ENCODE results near the gene TARBP1.
A peak's percentile ranks its signal among the peaks of the same experiment; 100 is the strongest.
"Not testable (repeated sequence)": the region's sequence is repeated elsewhere in the genome, so short reads cannot be mapped to it uniquely, and the experiment has no call there.

The TARBP1 gene, protein sequence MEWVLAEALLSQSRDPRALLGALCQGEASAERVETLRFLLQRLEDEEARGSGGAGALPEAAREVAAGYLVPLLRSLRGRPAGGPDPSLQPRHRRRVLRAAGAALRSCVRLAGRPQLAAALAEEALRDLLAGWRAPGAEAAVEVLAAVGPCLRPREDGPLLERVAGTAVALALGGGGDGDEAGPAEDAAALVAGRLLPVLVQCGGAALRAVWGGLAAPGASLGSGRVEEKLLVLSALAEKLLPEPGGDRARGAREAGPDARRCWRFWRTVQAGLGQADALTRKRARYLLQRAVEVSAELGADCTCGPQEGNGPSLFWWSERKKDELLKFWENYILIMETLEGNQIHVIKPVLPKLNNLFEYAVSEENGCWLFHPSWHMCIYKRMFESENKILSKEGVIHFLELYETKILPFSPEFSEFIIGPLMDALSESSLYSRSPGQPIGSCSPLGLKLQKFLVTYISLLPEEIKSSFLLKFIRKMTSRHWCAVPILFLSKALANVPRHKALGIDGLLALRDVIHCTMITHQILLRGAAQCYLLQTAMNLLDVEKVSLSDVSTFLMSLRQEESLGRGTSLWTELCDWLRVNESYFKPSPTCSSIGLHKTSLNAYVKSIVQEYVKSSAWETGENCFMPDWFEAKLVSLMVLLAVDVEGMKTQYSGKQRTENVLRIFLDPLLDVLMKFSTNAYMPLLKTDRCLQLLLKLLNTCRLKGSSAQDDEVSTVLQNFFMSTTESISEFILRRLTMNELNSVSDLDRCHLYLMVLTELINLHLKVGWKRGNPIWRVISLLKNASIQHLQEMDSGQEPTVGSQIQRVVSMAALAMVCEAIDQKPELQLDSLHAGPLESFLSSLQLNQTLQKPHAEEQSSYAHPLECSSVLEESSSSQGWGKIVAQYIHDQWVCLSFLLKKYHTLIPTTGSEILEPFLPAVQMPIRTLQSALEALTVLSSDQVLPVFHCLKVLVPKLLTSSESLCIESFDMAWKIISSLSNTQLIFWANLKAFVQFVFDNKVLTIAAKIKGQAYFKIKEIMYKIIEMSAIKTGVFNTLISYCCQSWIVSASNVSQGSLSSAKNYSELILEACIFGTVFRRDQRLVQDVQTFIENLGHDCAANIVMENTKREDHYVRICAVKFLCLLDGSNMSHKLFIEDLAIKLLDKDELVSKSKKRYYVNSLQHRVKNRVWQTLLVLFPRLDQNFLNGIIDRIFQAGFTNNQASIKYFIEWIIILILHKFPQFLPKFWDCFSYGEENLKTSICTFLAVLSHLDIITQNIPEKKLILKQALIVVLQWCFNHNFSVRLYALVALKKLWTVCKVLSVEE (N-terminal part only)

DNA sequence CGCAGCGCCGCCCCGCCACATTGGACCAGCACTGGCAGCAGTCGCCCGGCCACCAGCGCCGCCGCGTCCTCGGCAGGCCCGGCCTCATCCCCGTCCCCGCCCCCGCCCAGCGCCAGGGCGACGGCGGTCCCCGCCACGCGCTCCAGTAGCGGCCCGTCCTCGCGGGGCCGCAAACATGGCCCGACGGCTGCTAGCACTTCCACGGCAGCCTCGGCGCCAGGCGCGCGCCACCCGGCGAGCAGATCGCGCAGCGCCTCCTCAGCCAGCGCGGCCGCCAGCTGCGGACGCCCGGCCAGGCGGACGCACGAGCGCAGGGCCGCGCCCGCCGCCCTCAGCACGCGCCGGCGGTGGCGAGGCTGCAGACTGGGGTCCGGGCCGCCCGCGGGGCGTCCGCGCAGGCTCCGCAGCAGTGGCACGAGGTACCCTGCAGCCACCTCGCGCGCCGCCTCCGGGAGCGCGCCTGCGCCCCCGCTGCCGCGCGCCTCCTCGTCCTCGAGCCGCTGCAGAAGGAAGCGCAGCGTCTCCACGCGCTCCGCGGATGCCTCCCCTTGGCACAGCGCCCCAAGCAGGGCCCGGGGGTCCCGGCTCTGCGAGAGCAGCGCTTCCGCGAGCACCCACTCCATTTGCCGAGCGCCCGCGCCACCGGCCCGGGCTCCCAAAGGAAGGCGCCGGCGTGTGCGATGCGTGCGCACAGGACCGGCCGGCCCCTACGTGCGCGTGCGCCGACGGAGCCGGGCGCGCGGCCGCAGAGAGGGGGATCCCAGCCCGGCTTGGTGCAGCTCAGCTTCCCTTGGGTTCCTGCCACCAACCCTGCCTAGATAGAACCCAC lies at the start of gene TARBP1:
TSS of gene TARBP1 (minus strand) at position 699 of the 829 bp plus-strand sequence. CDS start at position 623, 76 bp downstream.
- DNase-seq: peak; percentile 59

DNA sequence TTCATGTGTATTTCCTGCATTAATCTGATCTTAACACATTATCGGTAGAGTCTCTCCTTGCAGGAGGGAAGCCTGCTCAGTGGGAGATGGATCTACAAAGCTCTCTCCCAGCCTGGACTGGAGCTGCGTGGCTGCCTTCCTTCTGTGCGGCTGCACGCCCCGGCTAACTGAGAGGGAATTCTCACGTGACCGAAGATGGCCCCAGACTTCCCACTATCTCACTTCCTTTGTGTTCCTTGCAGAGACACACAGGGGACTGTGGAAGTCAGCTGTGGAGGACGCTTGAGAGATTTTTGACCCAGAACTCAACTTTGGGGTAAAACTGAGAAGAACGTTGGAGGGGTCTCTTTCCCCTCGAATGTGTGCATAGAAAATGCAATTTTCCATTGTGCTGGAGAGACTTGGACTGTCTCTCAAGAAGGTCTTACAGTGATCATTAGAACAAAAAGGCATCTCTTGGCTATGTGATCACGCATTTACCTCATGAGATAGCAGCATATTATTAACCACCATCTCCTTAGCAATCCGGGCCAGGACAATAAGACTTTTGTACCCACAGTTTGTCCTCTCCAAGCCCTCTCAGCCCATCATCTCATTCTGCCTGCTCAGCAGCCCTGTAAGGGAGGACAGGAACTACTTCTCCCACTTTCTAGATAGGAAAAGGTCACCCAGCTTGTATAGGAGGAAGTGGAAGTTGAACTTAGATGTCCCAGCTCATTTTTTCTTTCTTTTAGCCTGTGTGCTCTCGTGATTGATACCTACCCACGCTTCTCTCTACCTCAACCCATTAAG lies 49.3 kb upstream of the TARBP1 start:
- DNase-seq: no peak

DNA sequence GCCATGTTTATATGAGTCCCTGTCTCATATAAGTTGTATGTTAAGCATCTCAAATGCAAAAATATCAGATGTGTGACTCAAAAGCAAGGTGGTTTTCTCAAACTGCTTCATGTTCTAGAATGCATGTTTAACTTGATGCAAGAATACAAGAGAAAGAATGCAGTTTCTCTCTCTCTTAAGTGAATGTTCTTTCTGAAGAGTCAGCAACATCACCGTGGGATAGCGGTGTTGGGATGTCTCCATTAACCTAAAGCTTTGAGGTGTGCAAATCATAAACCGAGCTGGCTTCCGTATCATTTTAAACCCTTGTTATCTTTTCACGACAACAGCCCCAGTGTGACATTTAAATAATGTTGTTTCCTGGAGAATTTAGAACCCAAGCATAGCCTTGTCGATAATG lies 48.4 kb upstream of the TARBP1 start:
- no peak for DNase-seq

DNA sequence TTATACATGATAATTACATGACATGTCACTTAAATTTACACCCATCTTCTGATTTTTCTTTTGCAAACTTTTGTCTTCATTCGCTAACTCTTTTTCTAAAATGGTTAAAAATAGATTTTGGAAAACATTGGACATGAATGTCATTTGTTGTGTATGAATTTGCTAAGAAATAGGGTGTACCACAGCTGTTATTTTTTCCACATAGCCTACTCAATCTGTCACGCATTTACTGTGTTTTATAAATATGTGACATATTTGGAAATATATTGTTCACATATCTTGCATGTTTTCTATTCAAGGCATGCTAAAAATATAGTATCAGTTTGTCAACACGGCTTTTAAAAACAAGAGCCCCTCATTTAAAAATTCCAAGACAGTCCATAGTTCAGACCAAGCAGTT lies 47.9 kb upstream of the TARBP1 start:
- no peak for DNase-seq

DNA sequence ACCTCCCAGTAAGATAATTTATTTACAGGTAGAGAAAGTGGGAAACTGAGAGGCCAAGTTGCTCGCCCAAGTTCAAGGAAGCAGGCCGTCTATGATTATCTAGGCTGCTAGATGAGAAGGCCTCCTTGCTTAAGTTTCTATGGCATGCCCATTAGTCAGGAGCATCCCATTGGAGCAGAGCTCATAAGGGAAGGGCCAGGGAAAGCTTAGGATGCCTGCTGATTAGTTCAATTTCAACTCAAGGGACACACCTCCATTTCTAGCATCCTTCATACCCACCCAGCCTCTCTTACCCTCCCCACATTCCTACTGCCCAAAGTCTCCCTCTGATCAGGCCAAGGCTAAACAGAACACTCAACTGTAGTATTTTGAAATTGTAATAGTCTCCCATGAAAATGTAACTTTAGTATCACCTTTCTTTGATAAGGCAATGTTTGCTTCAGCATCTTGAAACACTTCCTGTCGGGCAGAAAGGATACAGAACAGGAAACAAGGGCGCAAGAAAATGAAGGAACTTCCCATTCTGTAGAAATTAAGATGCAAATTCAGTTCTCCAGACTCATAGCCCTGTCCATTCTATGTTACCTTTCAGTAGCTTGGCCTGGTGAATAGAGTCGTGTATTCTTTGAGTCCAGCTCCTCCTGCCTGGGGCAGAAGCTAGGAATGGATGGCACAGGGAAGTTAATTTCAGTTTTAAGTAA lies 46.3 kb upstream of the TARBP1 start:
- DNase-seq: no peak

DNA sequence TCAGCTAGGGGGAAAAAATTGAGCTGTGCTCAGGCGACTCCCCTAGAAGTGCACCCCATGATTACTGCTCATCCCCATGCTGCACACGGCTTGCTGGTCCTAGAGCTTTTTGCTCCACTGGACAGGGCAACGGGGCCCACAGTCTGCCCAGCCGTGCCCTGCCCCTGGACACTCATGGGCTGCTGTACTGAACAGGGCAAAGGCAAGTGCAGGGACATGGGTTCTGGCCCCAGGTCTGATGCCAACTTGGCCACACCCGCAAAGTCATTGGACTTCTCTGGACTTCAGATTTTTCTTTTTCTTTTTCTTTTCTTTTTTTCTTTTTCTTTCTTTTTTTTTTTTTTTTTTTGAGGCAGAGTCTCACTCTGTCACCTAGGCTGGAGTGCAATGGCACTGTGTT lies 42.9 kb upstream of the TARBP1 start:
- DNase-seq: no peak

DNA sequence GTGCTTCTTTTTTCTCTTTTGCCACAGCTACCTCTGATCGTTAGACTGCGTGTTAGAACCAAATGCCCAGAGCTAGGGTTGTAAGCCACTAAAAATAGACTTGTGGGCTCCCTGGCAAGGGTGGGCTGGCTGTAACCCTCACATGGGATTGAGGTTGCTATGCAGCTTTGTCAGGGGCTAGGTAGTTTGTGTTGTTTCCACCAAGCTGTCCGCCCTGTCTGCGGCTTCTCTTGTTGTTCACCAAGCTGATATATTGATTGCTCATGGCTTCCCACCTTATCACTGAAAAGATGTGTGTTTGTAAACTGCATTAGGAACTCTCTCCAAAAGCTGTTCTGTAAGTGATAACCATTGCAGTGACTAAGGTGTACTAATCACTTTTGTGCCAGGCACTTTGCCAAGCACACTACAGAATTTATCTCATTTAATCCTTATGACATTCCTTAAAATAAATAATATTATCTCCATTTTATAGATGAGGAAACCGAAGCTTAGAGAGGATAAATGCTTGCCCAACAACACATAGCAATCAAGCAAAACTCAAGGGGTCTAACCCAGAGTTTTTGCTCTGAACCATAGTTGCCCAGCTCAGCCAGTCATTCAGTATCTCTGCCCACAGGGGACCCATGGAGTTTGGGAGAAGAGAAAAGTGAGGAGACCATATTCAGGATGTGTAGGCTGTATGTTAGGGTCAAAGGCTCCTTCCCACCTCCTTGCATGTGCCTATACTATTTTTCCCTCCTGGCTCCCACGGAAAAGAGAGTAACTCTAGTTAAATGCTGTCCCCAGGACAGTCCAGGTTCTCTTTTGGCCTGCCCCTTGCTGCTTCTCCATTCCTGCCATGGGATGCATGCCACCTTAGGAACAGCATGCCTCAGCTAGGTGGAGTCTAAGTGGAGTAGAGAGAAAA lies 42.2 kb upstream of the TARBP1 start:
- DNase-seq: no peak

DNA sequence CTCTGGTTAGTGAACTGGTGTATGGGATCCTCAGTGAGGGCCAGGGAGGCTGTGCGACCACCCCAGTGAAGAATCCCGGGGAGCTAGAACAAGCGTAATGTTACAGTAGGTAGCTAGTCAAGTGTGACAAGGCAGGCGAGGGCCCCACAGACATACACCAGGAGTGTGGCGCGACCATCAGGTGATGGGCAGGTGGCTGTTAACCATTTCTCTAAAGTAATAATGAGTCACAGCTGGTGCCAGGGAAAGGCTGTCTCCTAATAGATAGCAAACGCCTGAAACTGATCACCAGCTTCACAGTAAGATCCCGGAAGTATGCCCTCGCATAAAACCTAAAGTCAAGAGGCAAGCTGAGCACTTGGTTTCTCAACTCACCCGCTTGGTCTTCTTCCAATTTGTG lies 40.5 kb upstream of the TARBP1 start:
- DNase-seq: no peak

DNA sequence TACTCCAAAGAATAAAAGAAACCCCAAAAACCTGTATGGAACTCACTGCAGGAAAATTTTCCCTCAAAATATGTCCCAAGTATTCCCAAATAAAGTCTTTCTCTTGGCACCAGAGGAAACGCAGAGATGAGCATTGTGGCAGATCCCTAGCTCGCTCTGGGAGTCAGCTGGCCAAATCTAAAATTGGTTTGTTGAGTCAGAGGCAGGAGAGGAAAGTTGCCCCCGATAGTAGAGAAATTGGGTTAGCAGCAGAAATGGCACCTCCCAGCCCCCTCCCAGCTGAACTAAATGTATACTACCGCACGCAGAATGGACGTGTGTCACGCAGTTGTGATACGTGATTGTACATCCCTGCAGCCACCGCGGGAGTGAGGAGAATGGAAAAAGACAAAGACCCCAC lies 39.9 kb upstream of the TARBP1 start:
- DNase-seq: no peak

DNA sequence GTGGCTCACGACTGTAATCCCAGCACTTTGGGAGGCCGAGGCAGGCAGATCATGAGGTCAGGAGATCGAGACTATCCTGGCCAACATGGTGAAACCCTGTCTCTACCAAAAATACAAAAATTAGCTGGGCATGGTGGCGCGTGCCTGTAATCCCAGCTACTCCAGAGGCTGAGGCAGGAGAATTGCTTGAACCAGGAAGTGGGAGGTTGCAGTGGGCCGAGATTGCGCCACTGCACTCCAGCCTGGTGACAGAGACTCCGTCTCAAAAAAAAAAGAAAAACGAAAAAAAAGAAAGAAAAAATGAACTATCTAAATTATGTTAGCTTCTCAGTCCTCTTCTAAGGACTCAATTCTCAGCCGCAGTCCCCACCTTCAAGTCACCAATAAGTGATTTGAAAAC lies 39.1 kb upstream of the TARBP1 start:
- DNase-seq: not testable (repeated sequence)

DNA sequence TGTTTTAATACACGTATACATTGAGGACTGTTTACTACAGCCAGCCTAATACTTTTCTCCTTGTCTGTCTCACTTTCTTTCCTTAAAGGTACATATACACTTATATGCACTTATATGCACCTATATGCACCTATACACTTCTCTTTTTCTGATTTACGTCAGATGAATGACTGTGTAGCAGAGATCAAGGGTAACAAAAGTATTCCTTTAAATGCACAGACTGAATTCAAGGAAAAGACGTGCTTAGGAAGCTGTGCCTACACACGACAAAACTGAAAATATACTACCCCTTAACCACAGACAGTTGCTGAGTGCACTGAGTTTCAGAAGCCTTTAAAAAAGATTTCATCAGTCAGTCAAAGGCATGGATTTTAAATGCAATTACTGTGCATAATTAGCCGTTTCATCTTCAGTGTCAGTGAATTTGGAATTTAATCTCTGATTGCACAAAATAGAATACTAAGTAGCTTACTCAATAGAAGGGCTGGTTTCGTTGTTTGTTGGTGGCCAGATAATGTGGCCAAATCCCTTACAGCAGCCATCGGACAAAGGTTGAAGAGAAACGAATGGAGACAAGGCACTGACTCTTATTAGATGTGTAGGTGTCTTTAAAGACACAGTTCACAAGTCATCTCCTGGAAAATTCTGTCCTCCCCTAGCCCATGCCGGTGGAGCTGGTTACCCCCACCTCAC lies 38.3 kb upstream of the TARBP1 start:
- no peak for DNase-seq

DNA sequence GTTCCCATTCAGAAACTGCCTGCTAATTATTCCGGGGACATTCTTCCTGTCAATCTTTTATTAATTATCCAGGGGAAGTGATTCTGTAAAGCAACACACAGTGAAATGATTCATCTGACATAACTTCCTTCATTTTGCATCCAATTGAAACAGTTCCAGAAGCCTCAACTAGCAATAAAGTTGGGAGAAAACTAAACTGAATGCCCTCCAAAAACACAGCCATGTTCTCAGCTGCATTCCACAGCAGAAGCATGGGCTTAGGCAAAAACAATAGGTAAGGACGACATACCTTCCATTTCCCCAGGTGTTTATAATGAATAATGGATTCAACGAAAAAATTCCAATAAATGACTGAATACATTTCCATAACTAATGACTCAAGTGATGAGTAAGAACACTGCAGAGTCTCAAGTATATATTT lies 36.9 kb upstream of the TARBP1 start:
- DNase-seq: no peak

DNA sequence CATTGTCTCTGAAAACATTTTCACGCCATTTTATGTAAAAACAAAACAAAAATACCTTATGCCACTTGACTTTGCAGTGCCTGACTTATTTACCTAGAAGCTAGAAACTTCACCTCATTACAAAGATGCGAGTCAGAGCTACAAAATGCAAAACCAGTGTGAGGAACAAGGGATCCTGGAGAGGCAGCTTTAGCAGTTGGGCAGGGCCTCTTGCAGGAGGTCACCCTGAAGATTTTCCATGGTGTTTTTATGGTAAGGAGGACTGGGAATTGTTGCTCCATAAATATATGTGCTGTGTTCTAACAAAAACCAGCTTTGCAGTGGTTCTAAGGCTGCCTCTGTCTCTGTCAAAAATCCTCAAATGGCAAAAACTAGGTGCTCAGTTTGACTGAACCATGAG lies 36.4 kb upstream of the TARBP1 start:
- DNase-seq: no peak

DNA sequence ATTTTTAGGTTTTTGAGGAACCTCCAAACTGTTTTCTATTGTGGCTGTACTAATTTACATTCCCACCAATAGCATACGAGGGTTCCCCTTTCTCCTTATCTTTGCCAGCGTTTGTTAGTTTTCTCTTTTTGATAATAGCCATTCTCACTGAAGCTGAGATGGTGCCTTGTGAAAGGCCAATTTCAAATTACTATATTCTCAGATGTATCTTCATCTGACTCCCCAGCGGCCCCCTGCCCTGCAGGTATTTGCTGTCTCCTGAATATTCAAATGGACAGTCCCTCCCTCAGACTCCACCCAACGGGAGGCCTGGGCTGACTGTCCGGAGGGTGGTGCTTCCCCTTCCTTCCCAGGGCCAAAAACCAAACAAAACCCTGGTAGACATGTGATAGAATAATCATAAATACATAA lies 33.5 kb upstream of the TARBP1 start:
- DNase-seq: no peak

DNA sequence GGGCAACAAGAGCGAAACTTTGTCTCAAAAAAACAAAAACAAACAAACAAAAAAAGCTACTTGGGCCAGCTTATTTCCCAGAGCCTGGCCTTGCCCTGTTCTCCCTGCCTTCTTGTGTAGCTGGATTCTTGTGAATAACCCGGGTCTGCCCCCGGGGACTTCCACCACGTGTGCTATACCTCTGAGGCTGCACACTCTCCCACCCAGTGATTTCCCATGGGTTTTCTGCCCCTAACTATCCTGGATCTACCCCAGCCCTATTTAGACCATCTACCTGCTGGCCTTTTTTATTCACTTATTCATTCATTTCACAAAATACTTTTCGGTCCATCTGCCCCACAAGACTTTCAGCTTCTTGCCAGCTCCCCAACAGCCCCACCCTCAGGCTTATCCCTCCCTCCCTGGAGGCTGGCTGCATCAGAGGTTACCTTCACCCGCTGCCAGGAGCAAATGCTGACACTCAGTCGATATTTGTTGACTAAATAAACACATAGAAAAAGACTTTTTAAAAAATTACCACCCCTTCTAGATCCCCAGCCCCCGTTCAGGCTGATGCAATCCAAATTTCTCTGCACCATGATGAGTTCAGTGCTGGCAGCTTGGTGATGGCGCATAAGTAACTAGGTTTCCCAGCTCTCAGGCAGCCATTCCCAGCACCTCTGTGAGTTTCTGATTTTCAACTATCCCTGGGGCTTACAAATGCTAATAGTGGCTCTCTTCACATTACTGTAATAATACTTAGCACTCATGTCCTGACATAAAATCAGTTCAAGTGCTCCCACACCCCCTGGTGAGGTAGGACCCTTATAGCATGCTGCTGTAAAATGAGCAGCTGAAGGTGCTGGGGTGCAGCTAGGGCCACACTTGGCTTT lies 30.7 kb upstream of the TARBP1 start:
- no peak for DNase-seq

DNA sequence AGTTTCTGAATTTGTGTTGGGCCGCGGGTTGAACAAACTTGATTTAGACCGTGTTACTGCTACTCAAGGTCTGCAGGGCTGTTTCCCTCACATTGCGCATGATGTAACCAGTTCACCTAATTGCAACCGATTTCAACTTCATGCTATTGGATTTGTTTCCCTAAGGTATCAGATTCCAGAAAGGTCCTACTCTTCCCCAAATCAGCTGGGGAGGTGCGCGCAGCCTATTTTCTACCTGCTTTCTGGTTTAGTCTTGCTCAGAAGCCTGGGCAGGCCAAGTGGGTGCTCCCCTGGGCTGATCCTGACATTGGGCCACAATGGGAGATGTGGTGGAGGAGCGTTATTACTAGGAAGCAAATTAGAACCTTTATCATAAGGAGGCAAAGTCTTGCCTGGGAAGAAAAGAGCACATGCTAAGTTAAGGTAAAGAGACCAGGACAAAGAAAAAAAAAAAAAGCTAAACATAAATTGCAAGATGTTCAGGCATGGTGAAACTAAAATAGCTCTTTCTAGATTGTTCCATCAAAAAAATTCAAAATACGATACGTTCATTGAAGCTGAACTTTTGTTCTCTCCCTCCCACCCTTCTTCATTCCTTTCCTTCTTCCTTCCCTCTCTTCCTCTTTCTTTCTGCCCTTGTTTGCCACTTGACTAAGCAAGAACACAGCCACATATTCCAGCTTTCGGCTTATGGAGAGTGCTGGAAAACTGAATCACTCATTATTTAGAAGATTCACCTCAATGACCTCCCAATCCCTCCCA lies 28.8 kb upstream of the TARBP1 start:
- no peak for DNase-seq

DNA sequence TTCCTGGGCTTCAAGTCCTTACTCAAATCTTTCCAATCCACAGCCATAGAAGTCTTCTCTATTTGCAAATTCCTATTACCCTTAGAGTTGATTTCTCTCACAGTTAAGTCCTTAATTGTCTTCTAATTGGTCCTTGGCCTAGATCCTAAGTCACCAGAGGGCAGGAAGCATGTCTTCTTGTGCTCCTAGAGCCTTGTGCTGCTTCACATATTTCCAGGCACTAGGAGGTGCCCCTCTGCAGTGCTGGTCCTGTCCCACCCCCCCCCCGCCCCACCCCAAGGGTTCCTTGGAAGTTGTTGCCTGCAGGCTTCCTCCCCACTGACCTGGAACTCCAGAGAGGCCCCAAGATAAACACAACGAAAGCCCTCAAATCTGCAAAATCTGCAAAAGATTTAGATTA lies 28.1 kb upstream of the TARBP1 start:
- DNase-seq: no peak

Data from activated CD4-positive, alpha-beta T cell treated with anti-CD3 and anti-CD28 coated beads for 1 hour (primary cell).